MV-4-11 (cell line): ENCODE data around the gene TGFB2.

ENCODE experiments used
- DNase-seq: peaks from one replicate; lab custom pipeline; 2025; lab: John Stamatoyannopoulos, UW

The TGFB2 gene

GRCh38 chr1:218488986-218489385 lies 143.8 kb downstream of the TGFB2 start:
- DNase-seq: no peak

- no peak for DNase-seq
Measured at GRCh38 chr1:218490406-218490922, 145.3 kb downstream of the TGFB2 start.

GRCh38 chr1:218492874-218493273 lies 147.7 kb downstream of the TGFB2 start:
- no peak for DNase-seq

- no peak for DNase-seq
Measured at GRCh38 chr1:218493986-218494385, 148.8 kb downstream of the TGFB2 start.
